Activated CD8-positive, alpha-beta memory T cell treated with anti-CD3 and anti-CD28 coated beads, Interleukin-2, amount 10 ng/mL, durations not matched to agents 7 days and 5 days (primary cell): Measurements from ENCODE around the gene GMPS. TPM values are rescaled to one million over a fixed set of nuclear protein-coding genes. Genes with fewer than 3 reads are reported as not detected.
"Not testable (repeated sequence)": the region's sequence is repeated elsewhere in the genome, so short reads cannot be mapped to it uniquely, and the experiment has no call there.

Experiments used
- ATAC-seq: fragments of 150-1000 bp; cut with Tn5 transposase; one replicate; pipeline ENCODE4 v1.10.0; 2021; ENCODE audit warnings: moderate library complexity
- CTCF ChIA-PET: fragments of 350-600 bp; sonication (Branson Sonifier 250); formaldehyde crosslinking; loops from one replicate; lab custom pipeline; 2021; ENCODE audit warnings: antibody characterized with exemption; lab: Charles Lee
- DNase-seq: peaks from one replicate; pipeline ENCODE4 v3.0.0-alpha.2; 2020
- H3K27ac Mint-ChIP-seq: one replicate; pipeline ENCODE4 v1.8.0; 2021; ENCODE audit warnings: mild to moderate bottlenecking, mixed read lengths
- H3K27me3 Mint-ChIP-seq: one replicate; pipeline ENCODE4 v1.8.0; 2021; ENCODE audit warnings: mixed read lengths
- H3K36me3 Mint-ChIP-seq: one replicate; pipeline ENCODE4 v1.8.0; 2021; ENCODE audit warnings: mild to moderate bottlenecking, mixed read lengths
- H3K4me1 Mint-ChIP-seq: one replicate; pipeline ENCODE4 v1.8.0; 2021; ENCODE audit warnings: mixed read lengths
- H3K4me3 Mint-ChIP-seq: one replicate; pipeline ENCODE4 v1.8.0; 2021; ENCODE audit warnings: mild to moderate bottlenecking, moderate library complexity, mixed read lengths
- H3K9me3 Mint-ChIP-seq: one replicate; pipeline ENCODE4 v1.8.0; 2022; ENCODE audit warnings: low read depth, mixed read lengths
- total RNA-seq, 2 experiments: library from RNA; stranded (reverse); gene quantifications; one replicate each; pipeline ENCODE4 v1.2.3, GENCODE V29; 2021

GMPS gene
- total RNA-seq, 2 experiments from 2014 or later: 96.9 to 104 TPM

DNA sequence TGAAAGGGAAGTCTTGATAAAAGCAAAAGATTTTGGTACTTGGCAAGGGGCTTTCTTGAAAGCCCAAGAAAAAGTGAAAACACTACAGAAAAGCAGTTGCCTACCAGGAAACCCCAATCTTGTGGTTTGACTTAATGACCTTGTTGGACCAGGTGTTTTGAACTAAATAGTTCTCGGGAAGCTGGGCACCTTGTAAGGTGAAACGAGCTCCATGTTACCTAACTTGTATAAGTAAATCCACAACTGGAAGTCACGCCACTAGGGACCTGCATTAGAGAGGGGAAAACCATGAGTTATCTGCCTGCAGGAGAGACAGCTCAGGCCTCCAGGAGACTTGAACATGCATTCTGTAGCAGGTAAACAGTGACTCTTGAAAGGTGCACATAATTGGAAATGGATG lies 88.2 kb downstream of the GMPS start:
- H3K27ac Mint-ChIP-seq: no peak overlapping the region
- peaks cover 13% of the 10 kb centered on the region for H3K36me3 Mint-ChIP-seq
- H3K9me3 Mint-ChIP-seq: peaks cover 3% of the 10 kb centered on the region
- CTCF ChIA-PET: no interaction called here
- no peaks in the 10 kb centered on the region for H3K4me1 Mint-ChIP-seq
- no peak for ATAC-seq
- no peak overlapping the region for H3K4me3 Mint-ChIP-seq
- DNase-seq: no peak
- no peaks in the 10 kb centered on the region for H3K27me3 Mint-ChIP-seq

DNA sequence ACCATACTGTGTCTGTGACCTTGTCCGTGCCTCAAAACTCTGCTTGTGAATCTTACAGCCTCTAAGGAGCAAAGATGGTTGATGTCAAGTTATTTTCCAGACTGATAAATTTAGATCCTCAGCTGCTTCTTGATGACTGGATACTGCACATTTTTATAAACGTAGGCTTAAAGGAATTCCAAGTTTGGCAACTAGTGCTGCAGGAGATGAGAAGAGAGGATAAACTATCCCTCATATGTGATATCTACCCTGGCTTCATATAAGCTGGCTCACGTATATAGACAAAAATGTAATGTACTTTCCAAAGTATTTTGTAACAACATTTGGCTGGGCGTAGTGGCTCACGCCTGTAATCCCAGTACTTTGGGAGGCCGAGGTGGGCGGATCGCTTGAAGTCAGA lies 89.6 kb downstream of the GMPS start:
- no peak overlapping the region for H3K4me3 Mint-ChIP-seq
- H3K27ac Mint-ChIP-seq: no peak overlapping the region
- DNase-seq (no peak), ATAC-seq (no peak)
- CTCF ChIA-PET: interaction anchor here (1.1 kb wide), 1 partner anchor 154 kb away, joined by 5 read pairs; the partner anchor contains the start of gene C3orf33
- no peaks in the 10 kb centered on the region for H3K27me3 Mint-ChIP-seq
- H3K4me1 Mint-ChIP-seq: no peaks in the 10 kb centered on the region
- H3K36me3 Mint-ChIP-seq: peaks cover 8% of the 10 kb centered on the region
- H3K9me3 Mint-ChIP-seq: peaks cover 3% of the 10 kb centered on the region

DNA sequence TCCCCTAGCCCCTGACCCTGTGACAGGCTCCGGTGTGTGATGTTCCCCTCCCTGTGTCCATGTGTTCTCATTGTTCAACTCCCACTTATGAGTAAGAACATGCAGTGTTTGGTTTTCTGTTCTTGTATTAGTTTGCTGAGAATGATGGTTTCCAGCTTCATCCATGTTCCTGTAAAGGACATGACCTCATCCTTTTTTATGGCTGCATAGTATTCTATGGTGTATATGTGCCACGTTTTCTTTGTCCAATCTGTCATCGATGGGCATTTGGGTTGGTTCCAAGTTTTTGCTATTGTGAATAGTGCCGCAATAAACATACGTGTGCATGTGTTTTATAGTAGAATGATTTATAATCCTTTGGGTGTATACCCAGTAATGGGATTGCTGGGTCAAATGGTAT lies 90.6 kb downstream of the GMPS start:
- not testable (repeated sequence) for H3K27me3 Mint-ChIP-seq, H3K4me3 Mint-ChIP-seq, ATAC-seq, H3K27ac Mint-ChIP-seq, H3K9me3 Mint-ChIP-seq, H3K4me1 Mint-ChIP-seq, DNase-seq, H3K36me3 Mint-ChIP-seq
- CTCF ChIA-PET: interaction anchor here (1.1 kb wide), 1 partner anchor 155 kb away, joined by 5 read pairs; the partner anchor contains the start of gene C3orf33

DNA sequence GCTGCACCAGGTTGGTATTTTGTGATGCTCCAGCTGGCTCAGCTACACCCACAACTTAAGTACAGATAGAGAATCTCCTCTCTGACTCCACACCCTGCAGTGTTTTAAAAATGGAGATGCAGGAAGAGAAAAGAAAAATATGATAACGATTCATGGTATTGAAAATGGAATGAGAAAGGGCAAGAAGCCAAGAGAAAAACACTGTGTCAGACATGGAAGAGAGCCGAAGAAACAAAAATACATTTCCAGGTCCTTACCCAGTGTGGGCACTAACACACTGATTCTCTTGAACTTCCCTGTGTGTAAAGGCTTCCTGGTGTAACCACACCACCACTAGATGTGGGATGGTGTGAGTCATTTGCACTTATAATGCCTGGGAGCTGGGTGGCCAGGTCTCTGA lies 93.1 kb downstream of the GMPS start:
- H3K9me3 Mint-ChIP-seq: peaks cover 3% of the 10 kb centered on the region
- no peaks in the 10 kb centered on the region for H3K4me1 Mint-ChIP-seq
- no peak overlapping the region for H3K27ac Mint-ChIP-seq
- ATAC-seq (no peak), DNase-seq (no peak)
- H3K36me3 Mint-ChIP-seq: peaks cover 3% of the 10 kb centered on the region
- no peaks in the 10 kb centered on the region for H3K27me3 Mint-ChIP-seq
- no peak overlapping the region for H3K4me3 Mint-ChIP-seq
- CTCF ChIA-PET: no interaction called here

DNA sequence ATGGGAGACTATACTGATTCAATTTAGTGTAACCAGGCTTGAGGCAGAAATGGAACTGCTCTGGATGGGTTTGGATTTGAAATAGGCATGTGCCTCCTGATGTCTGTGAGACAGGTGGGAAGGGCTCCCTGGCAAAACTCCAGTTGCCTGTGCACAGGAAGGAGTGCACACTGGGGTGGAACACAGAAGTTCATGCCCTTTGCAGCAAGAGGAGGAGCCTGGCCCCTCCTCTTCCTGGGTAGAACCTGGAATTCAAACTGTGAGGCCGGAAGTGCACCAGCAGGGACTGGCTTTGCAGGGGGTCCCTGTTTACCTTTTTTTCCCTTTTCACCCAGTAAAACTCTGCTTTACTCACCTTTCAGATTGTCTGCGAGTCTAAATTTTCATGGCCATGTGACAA lies 99.9 kb downstream of the GMPS start:
- Mint-ChIP-seq H3K27me3 (peaks cover 3% of the 10 kb centered on the region), H3K4me1 (no peaks in the 10 kb centered on the region), H3K4me3 (no peak overlapping the region), H3K9me3 (no peaks in the 10 kb centered on the region), H3K36me3 (no peaks in the 10 kb centered on the region), H3K27ac (no peak overlapping the region)
- CTCF ChIA-PET: no interaction called here
- ATAC-seq: no peak
- no peak for DNase-seq

DNA sequence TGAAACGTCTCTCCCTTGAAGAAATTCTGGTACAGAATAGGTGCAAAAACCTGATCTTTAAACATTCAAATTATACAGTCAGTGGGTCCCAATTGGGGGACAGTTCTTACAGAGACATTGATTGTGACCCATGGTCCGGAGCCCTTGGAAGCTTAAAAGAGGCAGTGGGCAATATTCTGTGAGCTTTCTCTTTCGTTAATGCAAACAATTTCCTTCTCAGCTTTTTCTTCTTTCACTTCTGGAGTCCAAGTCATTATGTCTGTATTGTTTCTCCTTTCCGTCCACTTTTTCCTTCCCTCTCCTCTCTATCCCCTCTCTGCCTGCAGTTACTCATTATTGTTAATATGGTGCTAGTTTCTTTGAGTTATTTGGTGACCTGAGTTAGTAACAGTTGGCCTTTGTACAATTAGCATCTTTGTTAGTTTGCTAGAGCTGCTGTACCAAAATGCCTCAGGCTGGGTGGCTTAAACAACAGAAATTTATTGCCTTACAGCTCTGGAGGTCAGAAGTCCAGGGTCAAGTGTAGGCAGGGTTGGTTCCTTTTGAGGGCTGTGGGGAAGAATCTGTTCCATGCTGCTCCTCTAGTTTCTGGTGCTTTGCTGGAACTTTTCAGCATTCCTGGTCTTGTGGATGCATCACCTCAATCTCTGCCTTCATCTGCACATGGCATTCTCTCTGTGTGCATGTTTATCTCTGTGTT lies 102.6 kb downstream of the GMPS start:
- Mint-ChIP-seq H3K36me3 (no peaks in the 10 kb centered on the region), H3K4me1 (no peaks in the 10 kb centered on the region), H3K9me3 (no peaks in the 10 kb centered on the region), H3K4me3 (no peak overlapping the region), H3K27ac (no peak overlapping the region), H3K27me3 (peaks cover 3% of the 10 kb centered on the region)
- CTCF ChIA-PET: no interaction called here
- DNase-seq (no peak), ATAC-seq (no peak)

DNA sequence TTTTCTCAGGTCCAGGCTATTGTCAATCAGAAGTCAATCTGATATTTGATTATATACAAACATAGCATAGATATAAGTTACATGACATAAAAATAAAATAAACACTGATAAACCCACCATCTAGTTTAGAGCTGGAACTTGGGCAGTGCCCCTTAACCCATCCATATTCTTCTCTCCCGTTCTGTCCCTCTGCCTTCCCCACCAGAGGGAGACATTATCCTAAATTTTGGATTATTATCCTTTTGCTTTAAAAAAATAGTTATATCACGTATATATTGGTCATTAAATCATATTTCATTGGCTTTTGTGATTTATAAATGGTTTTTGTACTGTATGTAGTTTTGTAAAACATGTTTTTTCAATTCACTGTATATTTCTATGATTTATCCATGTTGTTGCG lies 107.9 kb downstream of the GMPS start:
- no peaks in the 10 kb centered on the region for H3K27me3 Mint-ChIP-seq
- CTCF ChIA-PET: no interaction called here
- no peaks in the 10 kb centered on the region for H3K36me3 Mint-ChIP-seq
- no peaks in the 10 kb centered on the region for H3K4me1 Mint-ChIP-seq
- H3K4me3 Mint-ChIP-seq: no peak overlapping the region
- no peak for DNase-seq
- no peaks in the 10 kb centered on the region for H3K9me3 Mint-ChIP-seq
- no peak for ATAC-seq
- no peak overlapping the region for H3K27ac Mint-ChIP-seq

DNA sequence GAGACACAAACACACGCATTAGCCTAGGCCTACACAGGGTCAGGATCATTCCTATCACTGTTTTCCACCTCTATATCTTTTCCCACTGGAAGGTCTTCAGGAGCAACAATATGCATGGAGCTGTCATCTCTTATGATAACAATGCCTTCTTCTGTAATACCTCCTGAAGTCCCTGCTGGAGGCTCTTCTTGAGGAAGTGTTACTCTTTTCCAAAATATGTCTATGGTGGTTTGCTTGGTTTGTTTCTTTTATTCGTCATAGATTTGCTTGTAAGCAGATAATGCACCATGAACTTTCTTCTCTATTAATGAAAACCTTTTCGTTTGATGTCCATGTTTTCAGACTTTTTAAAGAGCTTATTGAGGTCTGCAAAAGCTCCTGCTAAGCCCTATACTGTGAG lies 109.3 kb downstream of the GMPS start:
- no peak overlapping the region for H3K4me3 Mint-ChIP-seq
- H3K27ac Mint-ChIP-seq: no peak overlapping the region
- ATAC-seq (no peak), DNase-seq (no peak)
- no peaks in the 10 kb centered on the region for H3K36me3 Mint-ChIP-seq
- CTCF ChIA-PET: interaction anchor here (0.9 kb wide), 1 partner anchor 174 kb away, joined by 3 read pairs; the partner anchor contains the start of gene C3orf33
- H3K4me1 Mint-ChIP-seq: no peaks in the 10 kb centered on the region
- no peaks in the 10 kb centered on the region for H3K9me3 Mint-ChIP-seq
- no peaks in the 10 kb centered on the region for H3K27me3 Mint-ChIP-seq

DNA sequence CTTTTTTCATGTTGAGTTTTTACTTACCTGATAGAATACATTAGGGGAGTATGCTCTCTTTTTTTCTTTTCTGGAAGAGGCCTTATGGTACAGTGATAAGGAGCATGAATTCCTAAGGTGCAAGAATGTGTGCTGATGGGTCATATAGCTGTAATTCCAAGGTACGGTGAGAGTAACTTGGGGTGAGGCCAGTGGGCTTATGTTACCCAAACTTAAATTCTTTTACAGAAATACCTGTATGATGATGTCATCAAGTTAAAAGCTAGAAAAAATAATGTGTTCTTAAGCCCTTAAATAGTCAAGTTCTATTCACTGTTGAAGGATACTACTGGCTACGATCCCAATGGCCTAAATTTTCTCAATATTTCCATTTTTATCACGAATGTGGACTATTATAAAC lies 111.2 kb downstream of the GMPS start:
- CTCF ChIA-PET: no interaction called here
- H3K27ac Mint-ChIP-seq: no peak overlapping the region
- no peaks in the 10 kb centered on the region for H3K9me3 Mint-ChIP-seq
- H3K4me3 Mint-ChIP-seq: no peak overlapping the region
- H3K36me3 Mint-ChIP-seq: no peaks in the 10 kb centered on the region
- H3K4me1 Mint-ChIP-seq: no peaks in the 10 kb centered on the region
- no peak for DNase-seq
- no peaks in the 10 kb centered on the region for H3K27me3 Mint-ChIP-seq
- ATAC-seq: no peak

DNA sequence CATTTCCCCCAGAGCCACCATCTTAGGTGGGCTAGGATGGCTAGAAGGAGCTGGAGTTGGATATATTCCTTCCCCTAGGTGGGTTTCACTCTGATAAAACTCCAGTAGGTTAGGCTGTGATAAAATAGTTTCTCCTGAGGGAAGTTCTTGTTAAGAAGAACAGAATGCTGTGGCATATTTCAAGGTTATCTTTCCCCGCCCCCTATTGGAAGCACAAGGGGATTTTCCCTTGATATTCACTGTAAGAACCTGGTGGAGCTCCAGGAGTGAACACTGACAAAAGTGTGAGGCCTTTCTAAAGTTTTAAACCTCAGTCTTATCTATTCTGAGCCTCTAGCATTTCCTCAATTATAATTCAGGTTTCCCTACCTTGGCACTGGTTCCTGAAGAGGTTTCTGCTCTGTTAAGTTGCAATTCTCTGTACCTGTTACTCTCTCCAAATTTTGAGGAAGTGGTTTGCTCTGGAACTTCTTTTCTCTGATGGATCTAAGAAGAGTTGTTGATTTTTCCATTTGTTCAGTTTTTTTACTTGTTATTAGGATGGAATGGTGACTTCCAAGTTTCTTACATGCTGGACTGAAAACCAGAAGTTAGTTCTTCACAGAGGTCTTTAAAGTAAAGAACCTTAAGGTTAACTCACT lies 113.5 kb downstream of the GMPS start:
- Mint-ChIP-seq H3K27me3 (peaks cover 2% of the 10 kb centered on the region), H3K27ac (no peak overlapping the region), H3K36me3 (no peaks in the 10 kb centered on the region), H3K4me3 (no peak overlapping the region), H3K9me3 (no peaks in the 10 kb centered on the region), H3K4me1 (no peaks in the 10 kb centered on the region)
- DNase-seq (no peak), ATAC-seq (no peak)
- CTCF ChIA-PET: no interaction called here

DNA sequence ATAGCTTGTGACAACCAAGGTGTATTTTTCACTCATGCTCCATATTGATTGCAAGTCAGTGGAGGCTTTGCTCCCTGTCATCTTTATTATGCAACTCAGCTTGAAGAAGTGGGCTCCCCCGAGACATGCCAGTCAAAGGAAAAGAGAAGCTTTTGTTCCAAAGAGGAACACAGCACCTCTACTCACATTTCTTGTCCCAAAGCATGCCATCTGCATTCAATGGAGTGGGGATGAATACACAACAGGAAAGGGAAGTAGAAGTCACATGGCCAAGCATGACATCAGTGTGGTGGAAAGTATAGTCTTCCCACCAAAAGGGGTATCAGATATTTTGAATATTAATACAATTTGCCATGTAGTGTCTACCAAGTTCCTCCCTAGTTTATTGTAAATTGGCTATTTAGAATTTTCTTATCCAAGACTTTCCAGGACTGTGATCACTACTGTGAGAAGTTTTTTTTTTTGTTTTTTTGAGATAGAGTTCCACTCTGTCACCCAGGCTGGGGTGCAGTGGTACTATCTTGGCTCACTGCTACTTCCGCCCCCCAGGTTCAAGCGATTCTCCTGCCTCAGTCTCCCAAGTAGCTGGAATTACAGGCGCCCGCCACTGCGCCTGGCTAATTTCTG lies 114.5 kb downstream of the GMPS start:
- H3K4me1 Mint-ChIP-seq: no peaks in the 10 kb centered on the region
- peaks cover 2% of the 10 kb centered on the region for H3K27me3 Mint-ChIP-seq
- no peak overlapping the region for H3K27ac Mint-ChIP-seq
- no peak for ATAC-seq
- DNase-seq: no peak
- CTCF ChIA-PET: no interaction called here
- no peak overlapping the region for H3K4me3 Mint-ChIP-seq
- no peaks in the 10 kb centered on the region for H3K36me3 Mint-ChIP-seq
- H3K9me3 Mint-ChIP-seq: no peaks in the 10 kb centered on the region

DNA sequence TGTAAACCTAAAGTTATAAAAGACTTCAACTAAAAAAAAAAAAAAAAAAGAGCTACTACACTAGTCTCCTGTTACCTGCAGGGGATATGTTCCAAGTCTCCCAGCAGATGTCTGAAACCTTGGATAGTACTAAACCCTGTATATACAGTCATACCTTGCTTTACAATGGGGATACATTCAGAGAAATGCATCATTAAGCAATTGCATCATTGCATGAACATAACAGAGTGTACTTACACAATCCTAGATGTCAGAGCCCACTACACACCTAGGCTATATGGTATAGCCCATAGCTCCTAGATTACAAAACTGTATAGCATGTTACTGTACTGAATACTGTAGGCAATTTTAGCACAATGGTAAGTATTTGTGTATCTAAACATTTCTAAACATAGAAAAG lies 119.1 kb downstream of the GMPS start:
- Mint-ChIP-seq H3K27ac (no peak overlapping the region), H3K4me1 (no peaks in the 10 kb centered on the region), H3K9me3 (no peaks in the 10 kb centered on the region), H3K4me3 (no peak overlapping the region), H3K36me3 (no peaks in the 10 kb centered on the region), H3K27me3 (peaks cover 2% of the 10 kb centered on the region)
- CTCF ChIA-PET: interaction anchor here (0.7 kb wide), 1 partner anchor 237 kb away, joined by 3 read pairs; no protein-coding TSS in a partner anchor
- DNase-seq (no peak), ATAC-seq (no peak)

DNA sequence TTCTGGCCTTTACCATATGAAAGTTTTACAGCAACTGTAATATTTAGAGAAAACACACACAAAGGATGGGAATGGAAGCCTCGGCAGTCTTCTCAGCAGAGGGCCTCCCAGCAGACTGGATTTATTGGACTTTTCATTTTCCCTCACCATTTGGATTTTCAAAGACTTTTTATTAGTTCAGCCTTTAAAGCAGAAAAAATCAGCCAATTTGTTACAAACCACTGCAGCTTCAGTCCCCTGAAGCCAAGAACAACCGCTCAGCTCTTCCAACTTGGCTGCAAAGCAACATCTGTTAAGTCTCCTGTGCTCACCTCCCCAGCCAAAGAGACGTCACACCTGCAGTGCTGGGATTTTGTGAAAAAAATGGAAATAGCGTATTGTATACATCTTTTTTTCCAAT lies 120.8 kb downstream of the GMPS start:
- DNase-seq (no peak), ATAC-seq (no peak)
- Mint-ChIP-seq H3K27me3 (peaks cover 2% of the 10 kb centered on the region), H3K36me3 (no peaks in the 10 kb centered on the region), H3K27ac (no peak overlapping the region), H3K4me1 (no peaks in the 10 kb centered on the region), H3K9me3 (no peaks in the 10 kb centered on the region), H3K4me3 (no peak overlapping the region)
- CTCF ChIA-PET: no interaction called here

DNA sequence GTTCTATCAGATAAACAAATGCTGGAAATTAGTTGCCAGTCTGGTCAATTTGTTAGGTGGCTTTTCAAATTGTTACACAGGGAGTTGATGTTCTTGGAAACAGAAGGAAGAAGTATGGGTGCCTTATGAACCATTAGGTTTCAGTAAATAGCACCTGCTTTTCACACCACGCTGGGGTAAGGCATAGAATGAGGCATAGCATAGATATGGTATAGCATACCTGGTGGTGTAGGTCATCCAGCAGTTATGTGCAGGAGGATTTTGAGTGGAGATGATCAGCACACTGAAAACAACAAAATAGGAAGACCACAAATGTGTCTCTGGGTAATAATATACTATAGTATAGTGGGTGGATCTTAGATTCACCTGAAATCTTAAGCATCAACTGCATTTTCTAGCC lies 121.4 kb downstream of the GMPS start:
- CTCF ChIA-PET: no interaction called here
- Mint-ChIP-seq H3K4me3 (no peak overlapping the region), H3K4me1 (no peaks in the 10 kb centered on the region), H3K9me3 (no peaks in the 10 kb centered on the region), H3K36me3 (no peaks in the 10 kb centered on the region), H3K27ac (no peak overlapping the region), H3K27me3 (peaks cover 2% of the 10 kb centered on the region)
- no peak for DNase-seq
- no peak for ATAC-seq
